HG03108 (cell line): ENCODE measurements around the gene AMIGO3.
"Not testable (repeated sequence)": the region's sequence is repeated elsewhere in the genome, so short reads cannot be mapped to it uniquely, and the experiment has no call there.

Experiments
- ATAC-seq: cut with Tn5 transposase; IDR thresholded peaks from one replicate; pipeline ENCODE4 v1.9.1; 2021; ENCODE audit warnings: moderate library complexity; ENCODE audit not compliant: unreplicated experiment

AMIGO3 gene

DNA sequence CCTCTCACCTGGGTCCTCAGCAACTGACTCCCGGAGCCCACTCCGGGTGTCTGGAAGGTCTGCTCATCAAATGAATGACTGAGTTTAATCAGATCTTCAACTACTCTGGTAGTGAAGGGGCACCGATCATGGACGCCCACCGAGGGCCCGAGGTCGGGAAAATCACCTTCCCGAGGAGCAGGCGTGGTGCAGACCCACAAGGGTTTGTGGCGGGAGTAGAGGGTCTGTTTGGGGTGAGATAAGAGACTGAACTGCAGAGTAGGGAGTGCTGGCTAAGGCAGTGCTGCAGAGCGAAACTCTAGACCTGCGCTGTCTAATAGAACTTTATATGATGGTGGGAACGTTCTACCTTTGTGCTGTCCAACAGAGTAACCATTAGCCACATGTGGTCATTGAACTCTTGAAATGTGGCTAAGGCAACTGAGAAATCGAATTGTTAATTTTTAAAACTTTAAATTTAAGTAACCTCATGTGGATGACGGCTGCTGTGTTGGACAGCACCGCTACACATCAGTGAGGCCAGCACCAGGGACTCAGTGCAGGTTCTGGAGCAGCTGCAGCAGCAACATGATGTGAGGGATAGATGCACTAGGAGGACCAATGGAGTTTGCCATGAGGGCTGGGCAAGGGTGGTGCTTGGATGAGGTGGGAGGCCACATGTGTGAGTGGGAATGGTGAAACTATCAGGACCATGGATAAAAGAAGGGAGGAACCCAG, 29.4 kb downstream of the AMIGO3 start:
- ATAC-seq = not testable (repeated sequence)

DNA sequence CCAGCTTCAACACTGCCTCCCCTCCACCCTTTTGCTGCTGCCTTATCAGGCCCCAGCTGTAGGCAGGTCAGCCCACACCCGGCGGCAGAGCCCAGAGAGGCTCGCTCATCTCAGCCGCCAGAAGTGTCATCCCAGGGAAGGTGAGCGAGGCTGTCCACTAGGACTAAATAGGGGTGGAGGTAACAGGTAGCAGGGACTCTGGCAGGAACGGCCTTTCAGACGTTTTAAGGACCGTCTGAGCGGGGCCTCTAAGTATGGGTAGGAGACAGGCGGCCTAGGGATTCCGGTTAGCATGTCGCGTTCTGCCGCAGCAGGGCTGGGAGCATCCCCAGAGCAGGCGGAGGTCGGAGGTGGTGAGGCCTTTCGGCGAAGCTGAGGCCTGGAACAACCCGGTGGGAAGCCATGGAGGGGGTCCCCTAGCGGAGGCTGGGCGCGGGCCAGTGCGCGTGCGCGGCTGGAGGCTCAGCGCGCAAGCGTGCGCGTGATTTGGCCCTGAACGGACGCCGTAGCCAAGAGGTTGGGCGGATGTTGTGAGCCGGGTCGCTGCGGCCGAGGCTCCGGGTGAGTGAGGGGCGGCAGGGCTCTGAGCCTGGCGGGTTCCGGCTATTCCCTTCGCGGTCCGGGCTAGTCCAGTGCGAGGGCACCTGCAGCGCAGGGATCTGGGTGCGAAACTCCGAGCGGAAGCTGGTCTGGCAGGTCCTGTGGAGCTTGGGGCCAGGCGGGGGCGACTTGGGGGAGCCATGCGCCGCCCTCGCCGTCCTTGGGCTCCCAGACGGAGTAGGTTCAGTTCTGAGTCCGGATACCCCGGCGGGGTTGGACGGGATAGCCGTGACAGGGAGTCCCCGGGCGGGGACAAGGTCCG, 30.2 kb downstream of the AMIGO3 start, which contains the start of the genes MST1 and RNF123:
TSS of gene MST1 (minus strand) at position 429 of the 862 bp plus-strand sequence. CDS start 783 bp downstream, outside the sequence.
TSS of gene RNF123 (plus strand) at position 512 of the 862 bp plus-strand sequence. CDS start 1,609 bp downstream, outside the sequence.
- peak; percentile 49 for ATAC-seq

DNA sequence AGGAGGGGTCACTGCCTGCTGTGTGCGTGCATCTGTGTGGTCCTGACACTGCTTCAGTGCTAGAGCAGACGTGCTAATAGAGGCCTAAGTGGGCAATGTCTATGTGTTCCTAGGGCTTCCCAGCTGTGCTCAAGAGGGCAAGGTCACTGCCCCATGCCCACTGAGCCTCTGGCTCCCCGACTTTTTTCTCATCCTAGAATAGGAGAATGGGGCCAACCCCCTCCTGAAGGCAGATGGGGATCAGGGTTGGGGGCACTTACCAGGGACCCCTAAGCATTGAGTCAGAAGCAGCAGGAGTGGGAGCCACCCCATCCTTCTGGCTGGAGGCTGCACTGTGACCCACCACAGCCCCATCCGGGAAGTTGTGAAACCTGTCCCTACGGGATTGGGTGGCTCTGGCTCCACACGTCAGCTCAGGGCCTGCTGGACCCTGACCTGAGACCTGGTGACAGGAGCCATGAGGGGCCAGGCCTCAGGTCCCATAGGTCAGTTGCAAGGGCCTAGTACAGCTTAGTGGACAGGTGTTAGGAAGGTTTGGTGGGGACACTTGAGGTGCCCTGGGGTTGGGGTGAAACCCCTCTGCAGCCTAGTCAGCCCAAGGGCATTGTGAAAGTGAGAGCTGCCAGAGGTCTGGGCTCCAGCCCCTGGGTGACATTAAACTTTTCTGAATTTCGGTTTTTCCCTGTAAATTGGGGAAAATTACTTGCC, 31.0 kb downstream of the AMIGO3 start:
- not testable (repeated sequence) for ATAC-seq

DNA sequence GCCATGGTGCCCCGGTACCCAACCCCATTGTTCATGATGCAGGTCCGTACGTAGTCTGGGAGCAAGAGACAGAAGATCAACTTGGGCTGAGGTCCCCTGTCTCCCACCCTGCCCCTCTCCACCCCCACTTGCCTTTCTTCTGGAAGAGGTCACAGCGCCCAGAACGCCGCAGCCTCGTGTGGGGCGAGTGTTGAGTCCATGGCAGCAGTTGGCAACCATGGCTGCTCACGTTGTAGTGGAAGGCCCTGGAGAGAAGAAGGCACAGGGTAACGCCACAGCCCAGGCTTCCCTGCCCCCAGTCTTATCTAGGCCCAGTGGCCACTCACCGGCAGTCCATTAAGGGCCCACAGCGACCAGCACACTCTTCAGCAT, 32.1 kb downstream of the AMIGO3 start:
- not testable (repeated sequence) for ATAC-seq

DNA sequence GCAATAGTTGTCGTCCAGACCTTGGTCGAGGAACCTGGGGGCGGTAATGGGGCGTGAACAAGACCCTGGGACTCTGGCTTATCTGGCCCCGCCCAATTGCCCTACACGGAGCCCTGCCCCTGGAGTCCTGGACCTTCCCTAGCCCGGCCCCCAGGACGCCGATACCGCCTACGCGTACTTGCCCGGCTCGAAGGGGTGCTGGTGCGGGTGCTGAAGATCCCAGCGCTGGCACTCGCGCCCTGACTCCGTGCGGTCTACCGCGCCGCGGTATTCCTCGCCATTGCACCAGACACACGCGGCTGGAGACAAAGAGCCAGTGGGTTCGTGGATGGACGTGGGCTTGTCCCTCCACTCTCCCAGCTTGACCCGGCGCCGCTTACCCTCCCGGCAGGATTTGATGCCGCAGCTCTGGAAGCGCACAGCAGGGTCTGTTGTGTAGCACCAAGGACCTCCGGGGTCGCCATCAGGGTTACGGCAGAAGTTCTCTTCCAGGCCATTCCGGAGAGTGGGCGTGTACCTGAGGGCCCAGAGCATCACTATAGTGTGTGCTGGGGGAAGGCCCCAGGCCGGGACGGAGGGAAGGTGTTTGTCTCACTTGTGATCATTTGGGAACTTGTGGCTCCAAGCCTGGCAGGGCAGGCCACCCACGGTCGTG, 32.6 kb downstream of the AMIGO3 start:
- not testable (repeated sequence) for ATAC-seq

DNA sequence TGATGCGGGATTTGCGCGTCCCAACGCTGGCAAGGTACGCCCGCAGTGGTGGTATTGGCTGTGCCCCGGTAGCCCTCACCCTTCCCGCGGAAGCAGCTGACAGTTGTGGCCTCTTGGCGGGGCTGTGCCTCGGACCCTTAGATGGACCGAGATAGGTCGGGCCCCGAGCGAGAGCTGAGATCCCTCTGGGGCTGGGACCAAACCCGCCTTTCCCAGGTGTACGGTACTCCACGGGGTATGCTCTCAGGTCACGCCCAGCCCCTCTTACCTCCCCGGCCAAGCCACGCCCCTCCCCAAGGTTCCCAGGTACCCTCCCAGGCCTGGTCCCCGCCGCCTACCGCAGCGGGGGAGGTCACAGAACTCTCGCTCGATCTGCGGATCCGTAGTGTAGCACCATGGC, 33.1 kb downstream of the AMIGO3 start:
- not testable (repeated sequence) for ATAC-seq

DNA sequence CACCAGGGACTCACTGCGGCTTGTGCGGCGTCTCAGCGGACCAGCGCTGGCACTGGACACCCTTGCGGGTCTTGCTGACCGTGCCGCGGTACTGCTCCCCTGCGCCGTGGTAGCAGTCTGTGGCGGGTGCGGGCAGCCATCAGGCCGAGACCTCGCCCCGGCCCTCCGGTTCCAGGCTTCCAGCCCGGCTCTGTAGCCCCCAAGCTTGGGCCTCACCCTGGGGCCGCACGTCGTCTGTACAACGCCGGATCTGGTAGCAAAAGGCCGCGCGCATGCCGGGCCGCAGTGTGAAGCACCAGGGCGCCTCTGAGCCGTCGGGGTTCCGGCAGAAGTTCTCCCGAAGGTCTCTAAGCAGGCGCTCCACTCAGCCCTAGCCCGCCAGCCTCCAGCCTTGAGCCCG, 33.6 kb downstream of the AMIGO3 start:
- not testable (repeated sequence) for ATAC-seq

DNA sequence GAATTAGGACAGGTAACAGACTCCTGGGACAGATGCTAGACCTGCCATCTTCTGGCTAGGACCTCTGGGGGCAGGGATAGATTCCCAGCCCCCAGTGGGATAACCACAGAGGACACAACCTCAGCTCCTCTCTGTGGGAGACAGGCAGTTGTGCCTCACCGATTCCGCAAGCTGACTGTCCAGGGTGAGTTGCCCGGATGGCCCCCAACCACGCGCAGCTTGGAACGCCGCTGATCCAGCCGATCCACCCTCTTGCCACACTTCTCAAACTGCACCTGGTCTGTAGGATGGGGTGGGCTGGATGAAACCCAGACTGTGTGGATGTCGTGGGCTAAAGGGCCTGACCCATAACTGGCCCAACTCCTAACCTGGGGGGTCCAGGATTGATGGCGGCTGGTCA, 34.4 kb downstream of the AMIGO3 start:
- not testable (repeated sequence) for ATAC-seq

DNA sequence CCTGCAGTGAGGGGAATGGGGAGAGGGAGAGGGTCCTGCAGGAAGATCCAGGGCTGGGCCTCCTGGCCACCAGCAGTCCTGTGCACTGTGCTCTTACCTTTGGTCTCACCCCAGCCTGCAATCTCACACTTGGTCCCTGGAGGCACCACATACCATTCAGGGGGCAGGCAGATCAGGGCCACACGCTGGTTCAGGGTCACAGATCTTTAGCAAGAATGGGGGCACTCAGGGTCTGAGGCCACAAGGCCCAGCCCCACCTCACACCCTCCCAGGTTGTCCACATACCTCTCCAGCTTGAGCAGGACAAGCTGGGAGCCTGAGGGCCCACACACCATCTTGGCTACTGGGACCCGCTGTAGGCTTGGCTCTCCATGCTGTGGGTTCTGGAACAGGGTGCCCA, 35.0 kb downstream of the AMIGO3 start:
- ATAC-seq = not testable (repeated sequence)

DNA sequence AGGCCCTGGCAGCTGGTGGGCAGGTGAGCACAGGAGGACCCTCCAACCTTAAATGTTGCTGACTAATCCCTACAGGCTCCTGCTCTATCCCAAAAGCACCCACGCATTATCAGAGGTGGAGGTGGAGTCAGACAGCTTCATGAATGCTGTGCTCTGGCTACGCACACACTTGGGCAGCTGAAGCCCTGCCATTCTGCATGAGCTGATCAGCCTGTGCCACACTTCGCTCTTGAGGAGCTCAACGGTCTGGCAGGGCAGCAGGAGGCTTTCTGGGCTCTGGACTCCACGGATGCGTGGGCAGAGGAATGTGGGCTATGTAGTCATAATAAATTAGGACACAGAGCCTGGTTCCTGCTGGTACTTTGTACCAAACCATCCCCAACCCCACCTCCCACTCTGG, 36.3 kb downstream of the AMIGO3 start:
- ATAC-seq = no peak

DNA sequence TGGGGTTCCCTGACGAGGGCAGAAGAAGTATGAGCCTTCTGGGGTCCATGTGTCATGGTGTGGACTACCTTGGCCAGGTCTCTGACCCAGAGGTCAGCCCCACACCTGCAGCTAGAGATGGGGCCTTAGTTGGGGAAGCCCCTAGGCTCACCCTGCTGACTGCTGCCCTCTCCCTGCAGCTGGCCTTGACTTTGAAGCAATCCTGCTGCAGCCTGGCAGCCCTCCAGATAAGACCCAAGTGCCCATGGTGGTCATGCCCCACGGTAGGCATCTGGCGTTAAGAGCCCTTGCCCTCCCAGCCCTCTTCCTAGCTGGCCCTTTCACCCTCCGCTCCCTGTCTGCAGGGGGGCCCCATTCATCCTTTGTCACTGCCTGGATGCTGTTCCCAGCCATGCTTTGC, 37.9 kb downstream of the AMIGO3 start:
- ATAC-seq = no peak

DNA sequence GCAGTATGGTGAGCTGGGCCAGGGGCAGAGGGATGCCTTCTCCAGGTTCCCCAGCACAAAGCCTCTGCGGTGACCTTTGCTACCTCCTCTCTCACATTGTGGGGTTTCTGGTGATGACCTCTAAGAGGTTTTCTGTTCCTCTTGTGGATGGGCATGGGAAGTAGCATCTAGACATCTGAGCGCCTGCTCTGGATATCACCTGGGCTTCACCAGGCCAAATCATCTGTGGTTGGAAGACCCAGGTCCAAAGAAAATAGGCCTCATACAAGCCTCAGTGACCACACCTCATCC, 38.3 kb downstream of the AMIGO3 start:
- ATAC-seq = no peak

DNA sequence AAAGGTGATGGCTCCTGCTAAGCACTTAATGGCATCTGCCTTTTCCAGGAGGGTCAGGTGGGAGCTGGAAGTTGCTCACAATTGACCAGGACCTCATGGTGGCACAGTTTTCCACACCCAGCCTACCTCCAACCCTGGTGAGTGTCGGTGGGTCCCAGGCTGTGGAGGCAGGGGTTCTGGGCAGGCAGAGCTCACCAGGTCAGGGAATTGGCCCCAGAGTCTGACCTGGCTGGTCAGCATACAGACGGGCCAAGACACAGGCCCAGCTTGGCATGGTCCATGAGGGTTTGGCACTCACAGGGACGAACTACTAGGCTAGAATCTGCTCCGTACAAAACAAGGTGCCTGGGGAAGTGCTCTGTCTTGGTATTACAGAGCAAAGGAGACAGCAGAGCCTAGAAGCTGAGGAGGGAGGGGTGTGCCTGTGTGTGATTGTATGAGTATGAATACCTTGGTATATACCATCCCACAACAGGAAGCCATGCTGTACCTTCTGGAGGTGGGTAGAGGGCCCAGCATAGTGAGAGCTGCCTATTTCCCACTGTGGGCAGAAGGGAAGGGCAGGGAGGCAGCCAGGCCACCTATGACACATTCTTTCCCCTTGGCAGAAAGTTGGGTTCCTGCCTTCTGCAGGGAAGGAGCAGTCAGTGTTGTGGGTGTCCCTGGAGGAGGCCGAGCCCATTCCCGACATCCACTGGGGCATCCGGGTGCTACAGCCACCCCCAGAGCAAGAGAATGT, 38.8 kb downstream of the AMIGO3 start:
- no peak for ATAC-seq

DNA sequence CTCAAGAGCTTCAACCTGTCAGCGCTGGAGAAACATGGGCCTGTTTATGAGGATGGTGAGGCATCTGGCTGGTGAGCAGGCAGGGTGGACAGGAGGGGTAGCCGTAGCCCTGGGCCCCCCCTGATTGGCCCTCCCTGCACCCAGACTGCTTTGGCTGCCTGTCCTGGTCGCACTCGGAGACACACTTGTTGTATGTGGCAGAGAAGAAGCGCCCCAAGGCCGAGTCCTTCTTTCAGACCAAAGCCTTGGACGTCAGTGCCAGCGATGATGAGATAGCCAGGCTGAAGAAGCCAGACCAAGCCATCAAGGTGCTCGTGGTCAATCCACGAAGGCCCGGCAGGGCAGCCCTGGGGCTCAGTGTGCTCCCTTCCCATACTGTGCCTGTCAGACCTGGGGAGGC, 43.6 kb downstream of the AMIGO3 start:
- no peak for ATAC-seq

DNA sequence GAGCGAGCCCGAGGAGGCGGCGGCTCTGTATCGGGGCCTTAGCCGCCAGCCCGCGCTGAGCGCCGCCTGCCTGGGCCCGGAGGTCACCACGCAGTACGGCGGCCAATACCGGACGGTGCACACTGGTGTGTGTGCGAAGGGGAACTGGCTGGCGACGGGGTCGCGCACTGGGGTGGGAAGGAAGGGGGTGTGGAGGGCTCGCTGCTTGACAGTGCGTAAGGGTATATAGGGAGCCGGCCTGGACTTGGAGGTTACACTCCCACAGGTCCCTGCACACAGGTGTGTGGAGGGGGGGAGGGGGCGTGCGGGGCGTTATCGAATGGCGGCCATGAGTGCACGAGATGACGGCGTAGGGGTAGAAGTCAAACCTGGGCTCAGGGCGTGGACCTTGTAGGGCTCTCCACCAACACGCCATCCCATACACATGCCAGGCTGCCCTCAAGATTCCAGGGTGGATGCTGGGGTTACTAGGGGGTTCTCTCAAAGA, 44.9 kb downstream of the AMIGO3 start:
- ATAC-seq = peak; percentile 21

DNA sequence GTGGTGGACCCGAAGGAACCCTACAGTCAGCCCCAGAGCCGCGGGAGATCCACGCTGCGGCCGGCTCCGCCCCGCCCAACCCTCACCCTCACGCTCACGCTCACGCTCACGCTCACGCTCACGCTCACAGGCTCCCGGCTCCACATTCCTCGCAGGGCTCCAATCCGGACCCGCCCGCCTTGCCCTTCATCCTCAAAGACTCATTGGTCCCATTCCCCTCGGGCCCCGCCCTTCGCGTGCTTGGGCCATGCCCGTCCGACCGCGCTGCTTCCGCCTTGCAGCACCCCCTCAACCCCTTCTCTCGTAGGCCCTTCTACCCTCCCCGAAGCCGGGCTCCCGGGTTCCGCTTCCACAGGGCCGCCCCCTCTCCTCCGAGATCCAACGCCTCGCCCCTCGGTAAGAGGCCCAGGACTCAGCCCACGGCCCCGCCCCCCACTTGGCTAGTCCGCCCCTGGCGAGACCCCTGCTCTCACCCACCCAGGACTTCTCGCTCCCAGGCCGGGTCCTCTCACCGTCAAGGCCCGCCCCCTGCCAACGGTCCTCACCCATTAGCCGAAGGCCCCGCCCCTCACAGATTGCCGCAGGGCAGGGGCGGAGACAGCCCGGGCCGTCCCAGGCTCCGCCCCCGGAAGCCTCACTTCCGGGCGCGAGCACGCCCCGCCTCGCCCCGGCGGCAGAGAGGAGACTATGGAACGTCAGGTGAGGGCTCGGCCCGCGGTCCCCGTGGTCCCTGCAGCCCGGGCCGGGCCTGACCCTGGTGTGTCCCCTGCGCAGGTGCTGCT, 45.6 kb downstream of the AMIGO3 start, which contains the start of gene APEH:
TSS of gene APEH (plus strand) at position 637 of the 782 bp plus-strand sequence. CDS start at position 688, 51 bp downstream.
- peak; percentile 80 for ATAC-seq

DNA sequence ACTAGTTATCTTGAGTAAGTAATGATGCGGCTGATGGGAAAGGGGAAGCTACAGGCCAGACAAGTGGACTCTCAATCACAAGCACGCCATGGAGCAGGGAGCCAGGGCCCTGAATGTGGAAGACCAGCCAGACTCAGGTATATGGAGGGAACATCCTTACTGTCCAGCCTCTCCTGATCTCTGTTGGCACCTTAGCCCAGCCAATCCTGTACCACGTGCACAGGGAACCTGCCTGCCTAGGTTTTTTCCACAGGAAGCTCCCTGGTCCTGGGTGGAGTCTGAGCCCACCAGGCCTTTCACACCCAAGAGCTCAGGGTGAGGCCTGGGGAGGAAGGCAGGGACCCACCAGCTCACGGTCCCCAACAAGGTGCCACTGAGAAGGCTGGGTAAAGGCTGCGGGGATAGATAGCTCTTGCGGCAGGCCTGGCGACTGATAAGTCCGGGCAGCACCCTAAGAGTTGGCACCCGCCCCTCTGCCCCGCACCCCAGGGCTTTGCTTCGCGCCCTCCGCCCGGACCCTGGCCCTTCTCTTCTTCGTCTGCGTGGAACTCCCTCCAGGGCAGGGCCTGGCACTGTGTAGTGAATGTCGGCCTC, 46.3 kb downstream of the AMIGO3 start:
- no peak for ATAC-seq

DNA sequence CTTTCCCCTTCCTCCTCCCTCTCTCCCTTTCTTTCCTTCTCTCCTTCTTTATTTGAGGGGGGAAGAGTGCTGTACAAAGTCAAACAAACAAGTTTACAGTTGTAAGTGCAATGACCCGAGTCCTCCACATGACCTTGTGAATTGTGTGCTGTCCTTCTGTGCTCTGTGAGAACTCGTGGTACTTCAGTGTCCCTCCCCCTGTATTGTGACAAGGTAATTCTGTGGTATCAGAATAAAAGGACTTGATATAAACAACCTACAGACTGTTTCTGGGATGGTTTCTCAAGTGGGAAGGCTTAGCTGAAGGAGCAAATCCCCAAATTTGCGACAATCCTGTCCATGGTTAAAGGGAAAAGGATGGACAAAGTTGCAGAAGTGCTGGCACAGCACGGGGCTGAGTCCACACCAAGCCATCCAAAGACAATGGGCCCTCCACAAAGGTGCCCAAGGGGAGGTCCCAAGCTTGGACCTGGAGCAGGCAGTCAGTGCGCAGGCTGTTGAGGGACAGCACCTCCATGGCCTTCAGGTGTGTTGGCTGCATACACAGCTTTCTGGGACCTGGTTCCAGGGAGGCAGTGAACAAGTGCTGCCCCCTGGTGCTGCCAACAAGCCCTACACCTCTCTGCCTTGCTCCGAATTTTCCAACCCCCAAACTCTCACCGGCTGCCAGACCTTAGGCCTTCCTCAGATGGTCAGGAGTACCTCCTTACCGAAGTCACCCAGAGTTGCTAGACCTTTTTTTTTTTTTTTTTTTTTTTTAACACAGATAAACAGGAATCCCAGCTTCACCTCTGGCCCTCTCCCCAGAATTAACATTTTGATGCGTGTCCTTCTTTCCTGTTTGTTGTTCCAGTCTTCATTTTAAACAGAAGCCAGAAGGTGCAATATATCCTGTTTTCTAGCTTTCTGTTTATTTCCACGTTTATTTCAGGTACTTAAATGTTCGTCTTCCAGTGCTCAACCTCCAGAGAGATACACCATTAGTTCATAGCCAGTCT, 47.9 kb downstream of the AMIGO3 start:
- ATAC-seq = no peak
